ENCODE measurements around the gene MBD3L2B. TPM values are rescaled to one million over a fixed set of nuclear protein-coding genes. Genes with fewer than 3 reads are reported as not detected.
"Not testable (repeated sequence)": the region's sequence is repeated elsewhere in the genome, so short reads cannot be mapped to it uniquely, and the experiment has no call there.

Gene MBD3L2B
- total RNA-seq, 1 experiment from 2014 or later, result not detected

DNA sequence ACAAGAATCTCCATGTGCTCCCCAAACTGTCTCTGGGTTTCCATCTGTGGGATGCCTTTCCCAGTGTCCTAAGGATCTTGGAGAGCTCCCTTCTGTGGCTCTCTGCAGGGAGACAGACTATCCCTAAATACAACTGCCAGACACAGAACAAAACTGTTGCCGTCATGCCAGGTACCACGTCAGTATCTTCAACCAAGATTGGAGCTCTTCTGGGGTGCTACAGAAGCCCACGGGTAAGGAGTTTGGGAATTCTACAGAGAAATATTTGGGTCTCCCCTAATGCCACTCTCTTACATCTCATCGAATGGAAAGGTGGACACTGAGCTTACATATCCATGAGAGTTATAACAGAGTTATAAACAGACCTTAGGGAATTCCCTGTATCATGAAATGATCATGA, 42.1 kb upstream of the MBD3L2B start:
- Histone ChIP-seq H3K27me3 (ENCODE audit: control insufficient read depth, insufficient read depth, low read length) (no peaks in the 10 kb centered on the region), H3K9me3 (ENCODE audit: control insufficient read depth, insufficient read depth, low read depth, low read length) (no peaks in the 10 kb centered on the region), H3K27ac (ENCODE audit: low read length) (no peak overlapping the region), H3K4me3 (ENCODE audit: low read depth in 2 of 2, low read length in 2 of 2) (no peak overlapping the region), H3K36me3 (ENCODE audit: control insufficient read depth, insufficient read depth, low read length) (no peaks in the 10 kb centered on the region), H3K4me1 (ENCODE audit: control insufficient read depth, insufficient read depth, low read length) (no peaks in the 10 kb centered on the region)
- in situ Hi-C loops (cut with HindIII; ENCODE audit: low pct_unique_long_range_greater_than_20kb, low sequenced_read_pairs) (no loop called here), intact Hi-C loops (cut with micrococcal nuclease; ENCODE audit: unreplicated experiment) (no loop called here)
- TF ChIP-seq, protein P1, sequence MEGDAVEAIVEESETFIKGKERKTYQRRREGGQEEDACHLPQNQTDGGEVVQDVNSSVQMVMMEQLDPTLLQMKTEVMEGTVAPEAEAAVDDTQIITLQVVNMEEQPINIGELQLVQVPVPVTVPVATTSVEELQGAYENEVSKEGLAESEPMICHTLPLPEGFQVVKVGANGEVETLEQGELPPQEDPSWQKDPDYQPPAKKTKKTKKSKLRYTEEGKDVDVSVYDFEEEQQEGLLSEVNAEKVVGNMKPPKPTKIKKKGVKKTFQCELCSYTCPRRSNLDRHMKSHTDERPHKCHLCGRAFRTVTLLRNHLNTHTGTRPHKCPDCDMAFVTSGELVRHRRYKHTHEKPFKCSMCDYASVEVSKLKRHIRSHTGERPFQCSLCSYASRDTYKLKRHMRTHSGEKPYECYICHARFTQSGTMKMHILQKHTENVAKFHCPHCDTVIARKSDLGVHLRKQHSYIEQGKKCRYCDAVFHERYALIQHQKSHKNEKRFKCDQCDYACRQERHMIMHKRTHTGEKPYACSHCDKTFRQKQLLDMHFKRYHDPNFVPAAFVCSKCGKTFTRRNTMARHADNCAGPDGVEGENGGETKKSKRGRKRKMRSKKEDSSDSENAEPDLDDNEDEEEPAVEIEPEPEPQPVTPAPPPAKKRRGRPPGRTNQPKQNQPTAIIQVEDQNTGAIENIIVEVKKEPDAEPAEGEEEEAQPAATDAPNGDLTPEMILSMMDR (IDR thresholded peaks at IDR 0.05), result no peak
- TF ChIP-seq TCF7L2 (IDR thresholded peaks at IDR 0.05; ENCODE audit: low read depth, low read length) (no peak), POLR2AphosphoS5 (IDR thresholded peaks at IDR 0.05; ENCODE audit: low read depth, low read length) (no peak), SIN3A (IDR thresholded peaks at IDR 0.05; ENCODE audit: borderline replicate concordance, insufficient read depth, low read depth, low read length) (no peak)
- TF ChIP-seq, protein P2, sequence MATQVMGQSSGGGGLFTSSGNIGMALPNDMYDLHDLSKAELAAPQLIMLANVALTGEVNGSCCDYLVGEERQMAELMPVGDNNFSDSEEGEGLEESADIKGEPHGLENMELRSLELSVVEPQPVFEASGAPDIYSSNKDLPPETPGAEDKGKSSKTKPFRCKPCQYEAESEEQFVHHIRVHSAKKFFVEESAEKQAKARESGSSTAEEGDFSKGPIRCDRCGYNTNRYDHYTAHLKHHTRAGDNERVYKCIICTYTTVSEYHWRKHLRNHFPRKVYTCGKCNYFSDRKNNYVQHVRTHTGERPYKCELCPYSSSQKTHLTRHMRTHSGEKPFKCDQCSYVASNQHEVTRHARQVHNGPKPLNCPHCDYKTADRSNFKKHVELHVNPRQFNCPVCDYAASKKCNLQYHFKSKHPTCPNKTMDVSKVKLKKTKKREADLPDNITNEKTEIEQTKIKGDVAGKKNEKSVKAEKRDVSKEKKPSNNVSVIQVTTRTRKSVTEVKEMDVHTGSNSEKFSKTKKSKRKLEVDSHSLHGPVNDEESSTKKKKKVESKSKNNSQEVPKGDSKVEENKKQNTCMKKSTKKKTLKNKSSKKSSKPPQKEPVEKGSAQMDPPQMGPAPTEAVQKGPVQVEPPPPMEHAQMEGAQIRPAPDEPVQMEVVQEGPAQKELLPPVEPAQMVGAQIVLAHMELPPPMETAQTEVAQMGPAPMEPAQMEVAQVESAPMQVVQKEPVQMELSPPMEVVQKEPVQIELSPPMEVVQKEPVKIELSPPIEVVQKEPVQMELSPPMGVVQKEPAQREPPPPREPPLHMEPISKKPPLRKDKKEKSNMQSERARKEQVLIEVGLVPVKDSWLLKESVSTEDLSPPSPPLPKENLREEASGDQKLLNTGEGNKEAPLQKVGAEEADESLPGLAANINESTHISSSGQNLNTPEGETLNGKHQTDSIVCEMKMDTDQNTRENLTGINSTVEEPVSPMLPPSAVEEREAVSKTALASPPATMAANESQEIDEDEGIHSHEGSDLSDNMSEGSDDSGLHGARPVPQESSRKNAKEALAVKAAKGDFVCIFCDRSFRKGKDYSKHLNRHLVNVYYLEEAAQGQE (IDR thresholded peaks at IDR 0.05; ENCODE audit: insufficient read depth in 1 of 2, low read depth in 2 of 2, low read length in 1 of 2), result no peak
- ATAC-seq (no peak), DNase-seq (ENCODE audit: low read depth, low spot score) (no peak)
- POLR2A ChIA-PET, result no interaction called here
- BruUV-seq (replicated peaks), result no TSS peak
- CTCF ChIA-PET, result no interaction called here

DNA sequence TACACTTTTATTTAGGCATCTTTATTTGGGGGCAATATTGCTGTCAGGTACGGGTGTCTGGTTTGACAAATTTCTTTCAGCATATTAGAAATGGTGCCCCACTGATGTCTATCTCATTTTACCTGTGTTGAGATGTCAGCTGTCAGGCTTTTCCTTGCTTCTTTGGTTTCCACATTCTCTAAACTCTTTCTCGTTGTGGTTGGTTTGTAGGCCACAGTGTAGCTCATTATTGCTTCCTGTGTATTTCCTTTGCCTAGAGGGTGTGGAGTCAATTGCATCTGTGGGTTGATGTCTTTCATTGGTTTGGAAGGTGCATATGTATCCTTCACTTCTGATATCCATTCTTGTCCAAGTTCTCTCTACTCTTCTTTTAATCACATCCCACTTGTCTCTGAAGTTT, 38.7 kb upstream of the MBD3L2B start:
- H3K9me3 ChIP-seq (ENCODE audit: control insufficient read depth, insufficient read depth, low read depth, low read length); H3K27me3 ChIP-seq (ENCODE audit: control insufficient read depth, insufficient read depth, low read length); intact Hi-C loops (cut with micrococcal nuclease; ENCODE audit: unreplicated experiment); H3K36me3 ChIP-seq (ENCODE audit: control insufficient read depth, insufficient read depth, low read length); CTCF ChIA-PET; H3K4me3 ChIP-seq (ENCODE audit: low read depth in 2 of 2, low read length in 2 of 2); ATAC-seq; H3K27ac ChIP-seq (ENCODE audit: low read length); DNase-seq (ENCODE audit: low read depth, low spot score); in situ Hi-C loops (cut with HindIII; ENCODE audit: low pct_unique_long_range_greater_than_20kb, low sequenced_read_pairs); H3K4me1 ChIP-seq (ENCODE audit: control insufficient read depth, insufficient read depth, low read length); BruUV-seq (replicated peaks); POLR2A ChIA-PET: not testable (repeated sequence)

DNA sequence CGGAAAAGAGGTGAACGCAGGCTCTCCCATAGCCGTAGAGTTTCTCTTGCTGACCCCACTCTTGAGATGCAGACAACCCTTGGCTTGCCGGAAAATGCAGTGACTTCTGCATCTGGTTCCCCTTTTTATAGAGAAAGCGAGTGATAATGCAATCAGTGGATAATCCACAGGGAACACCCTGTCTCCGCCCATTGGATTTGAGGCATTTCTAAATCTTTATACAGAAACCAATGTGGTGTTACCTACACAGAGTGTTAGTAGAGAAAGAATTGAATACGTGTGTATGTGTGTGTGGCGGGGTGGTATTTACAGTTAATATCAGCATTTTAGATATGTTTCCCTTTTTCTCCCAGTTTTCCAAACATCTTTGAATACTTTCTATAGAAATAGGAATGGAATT, 37.3 kb upstream of the MBD3L2B start, which contains the start of gene MBD3L3:
Gene MBD3L3, minus strand, starts transcription at position 101 of the 400 bp plus-strand sequence. Its CDS starts 71 bp downstream, at position 30.
- H3K9me3 ChIP-seq (ENCODE audit: control insufficient read depth, insufficient read depth, low read depth, low read length); H3K27ac ChIP-seq (ENCODE audit: low read length); intact Hi-C loops (cut with micrococcal nuclease; ENCODE audit: unreplicated experiment); ATAC-seq; POLR2A ChIA-PET; in situ Hi-C loops (cut with HindIII; ENCODE audit: low pct_unique_long_range_greater_than_20kb, low sequenced_read_pairs); H3K4me1 ChIP-seq (ENCODE audit: control insufficient read depth, insufficient read depth, low read length); DNase-seq (ENCODE audit: low read depth, low spot score); H3K4me3 ChIP-seq (ENCODE audit: low read depth in 2 of 2, low read length in 2 of 2); H3K36me3 ChIP-seq (ENCODE audit: control insufficient read depth, insufficient read depth, low read length); BruUV-seq (replicated peaks); H3K27me3 ChIP-seq (ENCODE audit: control insufficient read depth, insufficient read depth, low read length); CTCF ChIA-PET: not testable (repeated sequence)

DNA sequence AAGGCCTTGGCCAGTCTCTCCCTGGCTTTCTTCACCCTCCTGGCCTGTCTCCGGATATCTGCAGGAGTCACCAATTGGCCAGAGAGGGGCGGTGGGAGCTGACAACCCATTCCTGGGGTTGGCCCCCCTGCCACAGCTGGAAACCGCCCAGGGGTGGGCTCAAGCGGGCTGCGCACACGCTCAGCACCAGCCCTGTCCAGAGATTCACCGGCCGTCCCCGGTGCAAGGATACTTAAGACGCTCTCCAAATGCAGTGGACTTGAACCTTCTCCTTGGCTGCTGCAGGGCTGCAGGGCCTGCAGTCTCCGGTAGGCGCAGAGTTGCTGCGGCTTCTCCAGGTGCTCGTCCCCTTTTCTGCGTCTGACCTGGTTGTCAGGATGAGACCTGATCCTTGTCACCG, 35.1 kb upstream of the MBD3L2B start:
- DNase-seq (ENCODE audit: low read depth, low spot score); CTCF ChIA-PET; ATAC-seq; BruUV-seq (replicated peaks); POLR2A ChIA-PET; in situ Hi-C loops (cut with HindIII; ENCODE audit: low pct_unique_long_range_greater_than_20kb, low sequenced_read_pairs); H3K27me3 ChIP-seq (ENCODE audit: control insufficient read depth, insufficient read depth, low read length); intact Hi-C loops (cut with micrococcal nuclease; ENCODE audit: unreplicated experiment); H3K27ac ChIP-seq (ENCODE audit: low read length); H3K4me1 ChIP-seq (ENCODE audit: control insufficient read depth, insufficient read depth, low read length); H3K9me3 ChIP-seq (ENCODE audit: control insufficient read depth, insufficient read depth, low read depth, low read length); H3K36me3 ChIP-seq (ENCODE audit: control insufficient read depth, insufficient read depth, low read length); H3K4me3 ChIP-seq (ENCODE audit: low read depth in 2 of 2, low read length in 2 of 2): not testable (repeated sequence)

DNA sequence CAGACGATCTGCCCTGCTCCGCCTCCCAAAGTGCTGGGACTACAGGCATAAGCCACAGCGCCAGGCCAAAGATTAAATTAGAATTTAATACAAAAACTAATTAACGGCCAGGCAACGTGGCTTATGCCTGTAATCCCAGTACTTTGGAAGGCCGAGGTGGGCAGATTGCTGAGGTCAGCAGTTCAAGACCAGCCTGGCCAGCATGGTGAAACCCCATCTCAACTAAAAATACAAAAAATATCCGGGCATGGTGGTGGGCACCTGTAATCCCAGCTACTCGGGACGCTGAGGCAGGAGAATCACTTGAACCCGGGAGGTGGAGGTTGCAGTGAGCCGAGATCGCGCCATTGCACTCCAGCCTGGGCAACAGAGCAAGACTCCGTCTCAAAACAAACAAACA, 34.4 kb upstream of the MBD3L2B start:
- in situ Hi-C loops (cut with HindIII; ENCODE audit: low pct_unique_long_range_greater_than_20kb, low sequenced_read_pairs); H3K27ac ChIP-seq (ENCODE audit: low read length); ATAC-seq; BruUV-seq (replicated peaks); H3K4me1 ChIP-seq (ENCODE audit: control insufficient read depth, insufficient read depth, low read length); H3K27me3 ChIP-seq (ENCODE audit: control insufficient read depth, insufficient read depth, low read length); intact Hi-C loops (cut with micrococcal nuclease; ENCODE audit: unreplicated experiment); H3K4me3 ChIP-seq (ENCODE audit: low read depth in 2 of 2, low read length in 2 of 2); H3K9me3 ChIP-seq (ENCODE audit: control insufficient read depth, insufficient read depth, low read depth, low read length); DNase-seq (ENCODE audit: low read depth, low spot score); POLR2A ChIA-PET; CTCF ChIA-PET; H3K36me3 ChIP-seq (ENCODE audit: control insufficient read depth, insufficient read depth, low read length): not testable (repeated sequence)

All from Panc1 (cell line).